HG02973 (cell line): ENCODE data around the gene OR51A7.
"Not testable (repeated sequence)": the region's sequence is repeated elsewhere in the genome, so short reads cannot be mapped to it uniquely, and the experiment has no call there.

Experiments used
- ATAC-seq: cut with Tn5 transposase; IDR thresholded peaks from one replicate; pipeline ENCODE4 v1.9.1; 2021; ENCODE audit warnings: moderate library complexity; ENCODE audit not compliant: unreplicated experiment

The OR51A7 gene, protein sequence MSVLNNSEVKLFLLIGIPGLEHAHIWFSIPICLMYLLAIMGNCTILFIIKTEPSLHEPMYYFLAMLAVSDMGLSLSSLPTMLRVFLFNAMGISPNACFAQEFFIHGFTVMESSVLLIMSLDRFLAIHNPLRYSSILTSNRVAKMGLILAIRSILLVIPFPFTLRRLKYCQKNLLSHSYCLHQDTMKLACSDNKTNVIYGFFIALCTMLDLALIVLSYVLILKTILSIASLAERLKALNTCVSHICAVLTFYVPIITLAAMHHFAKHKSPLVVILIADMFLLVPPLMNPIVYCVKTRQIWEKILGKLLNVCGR

DNA sequence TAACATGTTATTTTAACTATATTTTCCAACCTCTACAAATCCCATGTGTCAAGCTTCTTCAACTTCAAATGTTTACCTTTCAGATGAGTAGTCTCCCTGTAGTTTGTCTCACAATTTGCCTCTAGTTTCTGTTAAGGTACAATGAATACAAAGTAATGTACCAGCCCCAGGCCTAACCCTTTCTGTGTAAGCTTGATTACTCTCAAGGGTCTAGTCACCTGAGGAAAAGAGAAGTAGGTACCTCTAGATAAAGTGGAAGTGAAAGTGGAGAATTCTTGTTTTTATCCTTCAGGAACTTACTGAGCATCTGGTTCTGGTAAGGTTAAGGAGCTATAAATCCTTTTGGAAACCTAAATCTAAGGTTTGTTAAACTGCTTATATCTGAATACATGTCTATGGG lies at the start of gene OR51A7:
OR51A7 (plus strand) TSS at position 300 of the 400 bp plus-strand sequence. CDS start 3,587 bp downstream, outside the sequence.
- no peak for ATAC-seq

DNA sequence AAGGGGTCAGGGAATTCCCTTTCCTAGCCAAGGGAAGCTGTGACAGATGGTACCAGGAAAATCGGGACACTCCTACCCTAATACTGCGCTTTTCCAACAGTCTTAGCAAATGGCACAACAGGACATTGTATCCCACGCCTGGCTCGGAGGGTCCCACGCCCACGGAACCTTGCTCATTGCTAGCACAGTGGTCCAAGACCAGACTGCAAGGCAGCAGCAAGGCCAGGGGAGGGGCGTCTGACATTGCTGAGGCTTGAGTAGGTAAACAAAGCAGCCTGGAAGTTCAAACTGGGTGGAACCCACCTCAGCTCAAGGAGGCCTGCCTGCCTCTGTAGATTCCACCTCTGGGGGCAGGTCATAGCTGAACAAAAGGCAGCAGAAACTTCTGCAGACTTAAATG lies 49.3 kb upstream of the OR51A7 start:
- ATAC-seq: not testable (repeated sequence)

DNA sequence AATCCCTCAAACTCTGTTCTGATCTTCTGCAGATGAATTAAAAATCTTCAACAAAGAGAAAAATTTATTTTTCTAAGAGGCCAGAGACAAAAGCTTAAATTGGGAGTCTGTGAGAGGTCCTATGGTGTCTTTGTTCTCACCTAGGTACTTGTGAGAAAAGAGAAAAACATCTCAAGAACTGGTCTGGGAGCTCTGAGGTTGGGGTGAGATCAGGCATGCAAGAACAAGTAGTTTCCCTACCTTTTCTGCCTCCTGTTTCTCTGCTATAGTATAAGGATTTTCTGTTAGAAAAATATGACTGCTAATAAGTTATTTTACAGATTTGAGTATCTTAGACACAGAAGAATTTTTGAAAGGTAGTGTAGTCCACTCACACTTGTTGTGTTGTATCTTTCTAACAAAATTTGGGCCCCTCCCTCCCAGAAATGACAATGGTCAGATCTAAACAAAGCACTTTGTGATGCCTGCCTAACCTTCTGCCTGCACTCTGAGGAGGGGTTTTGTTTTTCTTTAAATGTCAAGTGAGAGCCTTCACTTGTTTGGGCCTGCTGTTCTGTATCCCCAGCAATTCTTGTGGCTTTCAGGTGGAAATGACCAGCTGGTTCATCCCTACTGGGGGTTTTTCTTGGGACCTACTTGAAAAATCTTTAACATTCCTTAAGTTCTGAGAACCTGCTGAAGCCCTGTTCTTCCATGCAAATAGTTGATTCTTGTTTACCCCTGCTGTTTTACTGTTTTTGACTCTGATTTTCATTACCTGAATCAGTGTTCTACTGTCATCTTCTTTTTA lies 40.9 kb upstream of the OR51A7 start:
- ATAC-seq: no peak

DNA sequence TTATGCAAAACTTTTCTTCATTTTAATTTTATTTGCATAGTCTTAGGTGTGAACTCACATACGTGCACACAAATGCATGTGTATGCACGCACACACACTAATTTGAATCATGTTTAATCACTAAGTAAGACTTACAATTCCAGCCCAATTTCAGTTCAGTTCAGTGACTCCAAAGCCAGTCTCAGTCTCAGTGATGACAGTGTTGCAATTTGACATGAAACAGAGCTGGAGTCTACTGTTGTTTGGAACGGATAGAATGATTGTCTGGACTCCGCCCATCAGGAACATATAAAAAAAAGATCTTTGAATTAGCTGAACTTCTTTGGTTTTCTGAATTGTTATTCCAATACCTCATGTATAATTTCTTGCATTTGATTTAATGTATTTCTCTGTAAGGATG lies 39.7 kb upstream of the OR51A7 start:
- ATAC-seq: no peak

DNA sequence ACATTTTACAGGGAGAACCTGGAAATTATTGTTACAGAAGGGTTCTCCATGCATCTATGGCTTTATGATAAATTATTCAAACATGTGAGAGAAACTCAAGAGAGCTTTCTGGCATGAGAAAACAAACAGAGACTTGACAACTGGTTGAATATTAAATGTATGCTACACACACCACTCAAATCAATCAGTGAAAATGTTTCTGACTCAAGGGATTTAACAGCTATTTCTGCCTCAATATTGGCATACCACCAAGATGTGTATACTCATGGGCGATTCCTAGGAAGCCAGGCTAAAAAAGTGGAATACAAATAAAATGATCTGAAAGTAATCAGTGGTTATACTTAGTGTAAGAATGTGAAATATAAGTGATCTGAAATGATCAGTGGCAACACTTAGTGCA lies 37.7 kb upstream of the OR51A7 start:
- ATAC-seq: no peak

DNA sequence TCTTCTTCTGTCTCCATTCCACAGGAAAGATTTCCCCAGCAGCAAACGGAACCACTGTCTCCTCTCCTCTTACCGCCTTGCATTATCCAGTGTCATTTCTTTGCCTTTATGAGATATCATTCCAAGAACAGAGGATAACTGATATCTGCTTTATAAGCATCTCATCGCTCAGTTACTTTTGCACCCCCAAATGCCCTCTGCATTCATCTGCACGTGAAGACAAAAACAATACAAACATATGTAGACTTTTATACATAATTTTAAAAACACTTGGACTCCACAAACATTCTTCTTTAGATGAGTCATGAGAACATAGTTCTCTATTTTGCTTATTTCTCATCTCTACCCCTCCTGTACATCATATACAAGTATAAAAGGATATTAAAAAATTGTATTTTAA lies 22.4 kb upstream of the OR51A7 start:
- no peak for ATAC-seq

DNA sequence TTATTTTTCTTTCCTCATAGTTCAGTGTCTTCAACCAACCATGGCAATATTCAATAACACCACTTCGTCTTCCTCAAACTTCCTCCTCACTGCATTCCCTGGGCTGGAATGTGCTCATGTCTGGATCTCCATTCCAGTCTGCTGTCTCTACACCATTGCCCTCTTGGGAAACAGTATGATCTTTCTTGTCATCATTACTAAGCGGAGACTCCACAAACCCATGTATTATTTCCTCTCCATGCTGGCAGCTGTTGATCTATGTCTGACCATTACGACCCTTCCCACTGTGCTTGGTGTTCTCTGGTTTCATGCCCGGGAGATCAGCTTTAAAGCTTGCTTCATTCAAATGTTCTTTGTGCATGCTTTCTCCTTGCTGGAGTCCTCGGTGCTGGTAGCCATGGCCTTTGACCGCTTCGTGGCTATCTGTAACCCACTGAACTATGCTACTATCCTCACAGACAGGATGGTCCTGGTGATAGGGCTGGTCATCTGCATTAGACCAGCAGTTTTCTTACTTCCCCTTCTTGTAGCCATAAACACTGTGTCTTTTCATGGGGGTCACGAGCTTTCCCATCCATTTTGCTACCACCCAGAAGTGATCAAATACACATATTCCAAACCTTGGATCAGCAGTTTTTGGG lies 21.6 kb upstream of the OR51A7 start, which contains the start of gene OR51T1:
OR51T1 (plus strand) TSS at position 41 of the 641 bp plus-strand sequence; CDS start at position 41, 0 bp downstream.
- ATAC-seq: no peak

DNA sequence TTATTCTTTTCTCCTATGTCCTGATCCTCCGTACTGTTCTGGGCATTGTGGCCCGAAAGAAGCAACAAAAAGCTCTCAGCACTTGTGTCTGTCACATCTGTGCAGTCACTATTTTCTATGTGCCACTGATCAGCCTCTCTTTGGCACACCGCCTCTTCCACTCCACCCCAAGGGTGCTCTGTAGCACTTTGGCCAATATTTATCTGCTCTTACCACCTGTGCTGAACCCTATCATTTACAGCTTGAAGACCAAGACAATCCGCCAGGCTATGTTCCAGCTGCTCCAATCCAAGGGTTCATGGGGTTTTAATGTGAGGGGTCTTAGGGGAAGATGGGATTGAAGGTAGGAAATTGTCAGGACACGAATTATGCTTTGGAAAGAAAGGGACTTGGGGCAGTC lies 21.0 kb upstream of the OR51A7 start:
- no peak for ATAC-seq

DNA sequence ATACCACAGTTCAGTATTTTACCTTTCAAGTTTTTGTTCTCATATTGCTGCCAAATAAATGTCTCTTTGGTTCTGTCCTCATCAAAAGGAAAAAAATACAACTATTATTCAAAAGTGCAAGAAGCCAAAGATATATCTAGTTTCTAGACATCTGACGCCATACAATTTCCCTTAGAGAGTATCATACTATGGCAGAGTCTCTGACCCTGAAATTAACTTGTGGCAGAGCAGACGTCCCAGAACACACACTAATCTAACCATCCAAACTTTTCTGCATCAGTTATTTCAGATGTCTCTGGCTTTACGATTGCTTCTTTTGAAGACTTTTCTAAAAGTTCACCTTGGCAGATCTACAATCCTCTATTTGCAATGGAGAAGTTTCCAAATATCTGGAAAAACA lies 19.2 kb upstream of the OR51A7 start:
- no peak for ATAC-seq

DNA sequence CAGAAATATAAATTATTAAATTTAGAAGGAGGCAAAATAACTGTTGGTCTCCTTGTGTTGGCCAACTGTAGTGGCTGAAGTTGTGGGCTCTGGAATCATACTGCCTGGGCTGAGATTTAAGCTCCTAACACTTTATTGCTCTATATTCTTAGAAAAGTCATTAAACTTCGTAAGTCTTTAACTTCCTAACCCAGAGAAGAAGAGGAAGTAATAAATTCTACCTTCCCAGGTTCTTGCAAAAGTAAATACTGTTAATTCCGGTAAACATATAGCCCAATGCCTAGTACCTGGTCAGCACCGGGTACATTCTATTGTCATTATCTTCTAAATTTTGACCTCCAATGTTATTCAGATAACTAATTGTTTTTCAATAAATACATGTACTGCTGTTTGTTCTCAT lies 17.4 kb upstream of the OR51A7 start:
- ATAC-seq: no peak

DNA sequence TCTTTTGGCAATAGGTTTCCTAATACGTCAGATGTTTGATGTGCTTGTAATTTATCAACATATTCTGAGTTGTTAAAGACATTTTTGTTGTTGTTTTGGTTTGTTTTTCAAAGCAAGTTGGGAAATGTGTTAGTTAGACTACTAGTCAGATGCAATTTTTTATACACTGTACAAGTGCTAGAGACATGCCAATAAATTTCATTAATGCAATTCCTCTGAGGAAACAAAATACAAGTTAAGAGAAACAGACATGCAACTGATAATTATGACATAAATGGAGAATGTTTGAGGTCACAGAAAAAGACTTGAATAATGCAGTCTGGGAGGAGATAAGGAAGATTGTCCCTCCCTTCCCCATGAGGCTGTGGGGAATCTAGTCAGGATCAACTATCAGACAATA lies 16.0 kb upstream of the OR51A7 start:
- ATAC-seq: no peak

DNA sequence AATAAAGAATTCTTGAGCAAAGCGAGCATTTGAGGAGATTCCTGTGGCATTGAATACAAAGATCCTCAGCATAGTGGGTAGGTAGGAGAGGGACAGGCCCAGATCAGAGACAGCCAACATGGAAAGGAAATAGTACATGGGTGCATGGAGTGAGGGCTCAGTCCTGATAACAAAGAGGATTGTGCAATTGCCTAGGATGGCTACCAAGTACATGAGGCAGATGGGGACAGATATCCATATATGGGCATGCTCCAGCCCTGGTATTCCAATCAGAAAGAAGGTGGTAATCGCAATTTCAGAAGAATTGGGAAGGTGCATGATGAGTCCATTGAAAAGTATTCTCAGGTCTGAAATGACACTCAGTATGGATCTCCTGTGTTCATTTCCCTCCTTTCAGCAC lies 13.3 kb upstream of the OR51A7 start:
- no peak for ATAC-seq

DNA sequence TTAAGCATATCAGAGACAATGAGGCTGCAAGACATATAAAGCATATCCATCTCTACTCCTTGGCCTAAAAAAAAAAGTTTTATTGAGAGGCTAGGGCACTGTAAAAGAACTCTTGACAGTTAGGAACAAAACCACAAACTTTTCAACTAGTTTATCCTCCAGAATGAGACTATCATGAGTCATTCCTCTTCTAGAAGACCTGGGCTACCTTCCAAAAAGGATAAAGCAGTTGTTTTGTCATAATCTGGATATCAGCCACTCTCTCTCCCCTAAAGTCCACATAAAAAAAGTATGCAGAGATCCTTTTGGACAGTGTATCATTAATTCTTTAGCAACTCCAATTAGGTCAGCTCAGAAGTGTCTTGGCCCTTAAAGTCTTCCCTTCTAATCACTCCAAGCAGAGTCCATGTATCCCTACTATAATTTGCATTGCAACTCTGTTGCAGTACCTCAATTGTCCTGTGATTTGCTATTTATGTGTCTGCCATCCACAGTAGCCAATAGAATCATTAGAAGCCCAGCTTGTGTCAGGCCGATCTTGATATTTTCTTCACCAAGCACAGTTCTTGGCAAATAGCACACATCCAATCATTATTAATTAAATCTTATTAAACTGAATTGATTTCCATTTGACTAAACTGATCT lies 11.5 kb upstream of the OR51A7 start:
- ATAC-seq: no peak

DNA sequence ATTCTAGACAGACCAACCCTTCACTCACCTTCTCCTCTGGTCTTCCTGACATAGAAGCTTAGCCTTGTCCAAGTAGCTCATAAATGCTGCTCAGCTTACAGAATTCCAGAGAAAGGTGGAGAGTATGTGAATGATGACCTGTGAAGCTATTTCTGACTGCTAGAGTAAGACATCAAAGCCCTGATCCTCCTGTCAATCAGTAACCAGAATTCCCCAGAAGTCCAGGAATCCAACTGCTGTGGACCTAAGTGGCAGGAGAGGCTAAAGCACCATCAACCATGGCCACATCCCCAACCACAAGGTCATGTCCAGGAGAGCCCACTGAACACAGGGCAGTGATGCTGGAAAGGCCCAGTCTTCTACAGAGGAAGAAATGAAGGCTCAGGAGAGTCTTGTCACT lies 13.0 kb downstream of the OR51A7 start:
- ATAC-seq: no peak

DNA sequence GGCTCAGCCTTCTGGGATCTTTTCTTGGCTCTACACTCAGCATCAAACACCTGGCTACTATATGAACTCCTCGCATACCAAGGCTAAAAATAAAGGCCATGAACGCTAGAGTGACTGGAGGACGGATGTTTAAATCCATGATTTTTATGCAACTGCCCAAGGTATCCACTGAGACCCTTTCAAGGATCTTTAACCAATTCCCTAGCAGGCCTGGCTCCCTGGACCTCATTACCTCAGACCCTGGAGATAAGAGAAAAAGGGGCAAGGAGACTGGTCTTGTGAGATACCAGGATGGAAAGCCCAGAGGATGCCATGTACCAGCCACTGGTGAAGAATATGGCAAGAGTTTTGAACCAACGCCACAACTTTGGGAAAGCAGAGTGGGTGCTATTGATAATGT lies 15.7 kb downstream of the OR51A7 start, which contains the start of gene OR51G2:
OR51G2 (minus strand) TSS at position 101 of the 400 bp plus-strand sequence. CDS start 3,687 bp downstream, outside the sequence.
- ATAC-seq: no peak

DNA sequence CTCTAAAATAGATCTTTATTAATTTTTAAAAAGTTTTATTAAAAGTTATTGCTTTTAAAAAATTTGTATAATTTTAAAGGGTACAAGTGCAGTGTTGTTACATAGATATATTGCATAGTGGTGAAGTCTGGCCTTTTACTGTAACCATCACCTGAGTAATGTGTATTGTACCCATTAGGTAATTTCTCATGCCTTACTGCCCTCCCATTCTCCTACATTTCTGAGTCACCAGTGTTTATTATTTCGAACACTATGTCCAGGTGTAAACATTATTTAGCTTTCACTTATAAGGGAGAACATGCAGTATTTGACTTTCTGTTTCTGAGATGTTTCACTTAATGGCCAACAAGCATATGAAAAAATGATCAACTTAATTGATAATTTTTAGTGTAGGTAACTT lies 18.2 kb downstream of the OR51A7 start:
- ATAC-seq: no peak

DNA sequence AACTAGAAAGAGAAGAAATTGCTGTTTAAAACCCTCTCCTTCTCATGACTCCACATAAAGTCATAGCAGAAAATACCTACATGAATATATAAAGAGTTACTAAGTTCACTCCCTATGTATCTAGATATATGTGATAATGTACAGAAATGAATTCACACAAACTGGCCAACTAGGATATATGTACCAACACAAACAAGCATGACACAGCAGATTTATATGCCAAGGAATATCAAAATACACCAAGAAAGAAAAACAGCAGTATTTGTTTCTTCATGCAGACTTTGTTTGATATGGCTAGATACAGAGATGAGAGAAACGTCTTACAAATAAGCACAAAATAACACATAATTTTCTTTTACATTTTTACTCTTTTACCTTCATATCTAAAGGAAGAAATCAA lies 18.7 kb downstream of the OR51A7 start:
- no peak for ATAC-seq

DNA sequence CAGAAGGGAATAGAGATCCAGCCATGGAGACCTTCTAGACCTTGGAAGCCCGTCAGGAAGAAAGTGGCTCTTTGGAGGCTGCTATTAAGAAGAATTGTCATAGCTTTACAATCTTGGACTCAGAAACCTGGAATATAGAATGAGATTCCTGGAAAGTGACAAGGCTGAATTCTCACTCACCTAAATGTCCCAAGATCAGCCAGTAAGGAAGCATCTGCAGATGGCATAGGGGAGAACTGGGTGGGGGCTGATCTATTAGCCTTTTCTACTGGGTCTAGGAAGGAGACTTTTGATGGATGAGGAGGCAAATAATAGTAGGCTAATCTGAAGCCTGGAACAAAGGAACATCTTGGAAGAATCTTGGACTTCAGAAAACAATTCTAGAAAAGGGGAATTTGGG lies 20.7 kb downstream of the OR51A7 start, which contains the start of gene OR51G1:
OR51G1 (minus strand) TSS at position 101 of the 400 bp plus-strand sequence; CDS start at position 101, 0 bp downstream.
- ATAC-seq: no peak

DNA sequence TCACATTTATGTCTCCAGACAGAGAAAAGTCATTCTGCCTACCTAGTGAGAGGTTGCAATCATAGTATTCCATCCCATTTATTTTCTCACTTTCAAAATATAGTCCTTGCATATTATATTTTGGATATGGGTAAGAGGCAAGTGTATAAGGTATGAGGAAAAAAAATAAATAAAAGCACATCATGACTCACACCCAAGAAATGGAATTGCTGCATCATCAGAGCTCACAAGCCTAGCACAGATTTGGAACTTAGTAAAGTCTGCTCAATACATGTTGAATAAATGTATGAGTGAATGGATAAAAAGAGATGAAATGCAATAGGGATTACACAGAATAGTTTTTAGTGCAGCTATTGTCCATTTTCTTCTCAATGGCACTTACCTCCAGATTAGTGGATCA lies 23.0 kb downstream of the OR51A7 start:
- ATAC-seq: no peak

DNA sequence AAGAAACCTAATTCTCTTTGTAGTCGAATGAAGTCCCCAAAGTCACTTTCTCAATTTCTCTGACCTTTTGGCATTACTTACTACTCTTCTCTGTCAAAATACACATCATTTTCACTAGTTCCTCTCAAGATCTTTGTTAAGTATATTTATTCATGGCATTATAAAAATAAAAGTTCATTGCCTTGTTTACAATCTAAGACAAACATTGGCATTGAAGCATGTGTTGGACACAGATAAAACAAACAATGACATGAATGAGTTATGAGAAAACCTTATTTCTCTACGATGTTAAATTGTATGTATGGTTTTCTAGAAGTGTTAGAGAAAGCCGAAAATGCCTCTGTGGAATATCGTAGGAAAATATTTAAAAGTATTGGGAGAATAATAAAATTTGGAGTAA lies 29.2 kb downstream of the OR51A7 start:
- no peak for ATAC-seq

DNA sequence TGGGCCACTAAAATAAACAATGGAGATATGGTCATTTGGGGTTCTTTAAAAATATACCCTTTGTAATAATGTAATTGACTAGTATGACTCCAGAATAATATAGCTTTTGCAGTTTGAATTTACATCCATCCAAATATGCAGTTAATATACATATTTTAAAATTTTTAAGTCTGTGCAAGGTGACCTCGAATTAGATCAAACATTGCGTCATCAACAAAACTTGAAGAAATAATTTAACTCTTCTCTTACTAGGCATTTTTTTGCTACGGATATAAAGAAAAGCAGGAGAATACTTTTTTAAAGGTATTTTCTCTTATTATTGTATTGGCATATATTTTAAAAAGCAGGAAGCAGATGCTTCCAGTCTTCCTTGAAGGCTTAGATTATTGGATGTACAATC lies 33.2 kb downstream of the OR51A7 start:
- no peak for ATAC-seq
